Measurements from ENCODE around the gene ROBO1. TPM values are rescaled to one million over a fixed set of nuclear protein-coding genes. Genes with fewer than 3 reads are reported as not detected.

The ROBO1 gene
- total and polyA plus RNA-seq, 2 of the 13 experiments (the other 11 are each of a cell fraction or from before 2014, with no cell fraction given), result 52.2 to 71.0 TPM

- no TSS peak for BruUV-seq (replicated peaks)
- in situ Hi-C loops (cut with HindIII; ENCODE audit: extremely low pct_ligation_motif_present, low pct_unique_long_range_greater_than_20kb), result no loop called here
These were observed 16.1 kb downstream of the ROBO1 start for GRCh38 chr3:79751703-79752102.

GRCh38 chr3:79737530-79737929 is 30.3 kb downstream of the ROBO1 start:
- no TSS peak for BruUV-seq (replicated peaks)
- intact Hi-C loops (cut with micrococcal nuclease; ENCODE audit: unreplicated experiment), result no loop called here
- no peak overlapping the region for H3K4me3 ChIP-seq (replicated peaks in 1 of 3; ENCODE audit: insufficient read depth in 1 of 3, low read depth in 2 of 3, low read length in 3 of 3)
- ChIA-PET POLR2A (no interaction called here), CTCF (ENCODE audit: low intra/inter-chr PET ratio, low total read pairs) (no interaction called here)
- no peak overlapping the region for H3K4me2 ChIP-seq (ENCODE audit: low read depth, low read length)
- H3K9ac ChIP-seq (ENCODE audit: insufficient read depth, low read depth, low read length), result no peak overlapping the region
- ATAC-seq (no peak), FAIRE-seq (no peak), DNase-seq (ENCODE audit: low spot score) (no peak)
- no peaks in the 10 kb centered on the region for H3K9me3 ChIP-seq (ENCODE audit: low read length)
- in situ Hi-C loops (cut with HindIII; ENCODE audit: extremely low pct_ligation_motif_present, low pct_unique_long_range_greater_than_20kb), result no loop called here
- H3K4me1 ChIP-seq (ENCODE audit: insufficient read depth, low read length), result no peaks in the 10 kb centered on the region
- H2AFZ ChIP-seq (ENCODE audit: low read length), result no peak overlapping the region
- no peaks in the 10 kb centered on the region for H3K79me2 ChIP-seq (ENCODE audit: insufficient read depth, low read length)
- no peaks in the 10 kb centered on the region for H4K20me1 ChIP-seq (ENCODE audit: insufficient read depth, low read length)
- H3K27me3 ChIP-seq (ENCODE audit: control insufficient read depth in 1 of 2, insufficient read depth in 2 of 2, low read length in 2 of 2), result no peaks in the 10 kb centered on the region
- no peaks in the 10 kb centered on the region for H3K36me3 ChIP-seq (replicated peaks in 1 of 2; ENCODE audit: control insufficient read depth in 1 of 2, insufficient read depth in 2 of 2, low read length in 2 of 2)
- no peak overlapping the region for H3K27ac ChIP-seq (ENCODE audit: extremely low read length, insufficient read depth, low read length)
- no peak for TF ChIP-seq SP4 (CRISPR knock-in tag; IDR thresholded peaks at IDR 0.05)
- TF ChIP-seq GTF2F1 (IDR thresholded peaks at IDR 0.05; ENCODE audit: low read length), result no peak
- no peak for TF ChIP-seq IKZF1 (IDR thresholded peaks at IDR 0.05)
- no peak for TF ChIP-seq MED1 (CRISPR knock-in tag; IDR thresholded peaks at IDR 0.05)
- TF ChIP-seq ZFP82 (CRISPR knock-in tag; IDR thresholded peaks at IDR 0.05; ENCODE audit: borderline replicate concordance), result no peak
- no peak for TF ChIP-seq ZBTB39 (CRISPR knock-in tag; IDR thresholded peaks at IDR 0.05)
- no peak for TF ChIP-seq EHMT2 (IDR thresholded peaks at IDR 0.05; ENCODE audit: borderline replicate concordance, low read depth, low read length)
- TF ChIP-seq SRF (IDR thresholded peaks at IDR 0.05; ENCODE audit: low read depth, low read length), result no peak
- TF ChIP-seq MTA3 (CRISPR knock-in tag; IDR thresholded peaks at IDR 0.05), result no peak
- TF ChIP-seq ZNF263 (CRISPR knock-in tag; IDR thresholded peaks at IDR 0.05), result no peak

More at GRCh38 chr3:79751703-79752102, 16.1 kb downstream of the ROBO1 start:
- no peak for ATAC-seq
- FAIRE-seq, result no peak
- no peaks in the 10 kb centered on the region for H3K27me3 ChIP-seq (ENCODE audit: control insufficient read depth in 1 of 2, insufficient read depth in 2 of 2, low read length in 2 of 2)
- H3K27ac ChIP-seq (ENCODE audit: extremely low read length, insufficient read depth, low read length), result no peak overlapping the region
- intact Hi-C loops (cut with micrococcal nuclease; ENCODE audit: unreplicated experiment), result no loop called here
- WGBS (ENCODE audit: low lambda C conversion rate), result 0% methylated on average over 1 of the region's 1 CpG
- no peaks in the 10 kb centered on the region for H3K36me3 ChIP-seq (replicated peaks in 1 of 2; ENCODE audit: control insufficient read depth in 1 of 2, insufficient read depth in 2 of 2, low read length in 2 of 2)
- H3K9me3 ChIP-seq (ENCODE audit: low read length), result no peaks in the 10 kb centered on the region
- ChIA-PET POLR2A (no interaction called here), CTCF (ENCODE audit: low intra/inter-chr PET ratio, low total read pairs) (no interaction called here)
- TF ChIP-seq BRD4 (CRISPR knock-in tag; IDR thresholded peaks at IDR 0.05) (no peak), ZNF841 (CRISPR knock-in tag; IDR thresholded peaks at IDR 0.05; ENCODE audit: borderline replicate concordance) (no peak), JDP2 (CRISPR knock-in tag; IDR thresholded peaks at IDR 0.05; ENCODE audit: borderline replicate concordance) (no peak), ZNF816 (CRISPR knock-in tag; IDR thresholded peaks at IDR 0.05; ENCODE audit: borderline replicate concordance) (no peak), ZNF362 (CRISPR knock-in tag; IDR thresholded peaks at IDR 0.05; ENCODE audit: borderline replicate concordance) (no peak)
- H3K4me2 ChIP-seq (ENCODE audit: low read depth, low read length), result no peak overlapping the region
- DNase-seq (ENCODE audit: low spot score), result no peak
- no peak overlapping the region for H3K4me3 ChIP-seq (replicated peaks in 1 of 3; ENCODE audit: insufficient read depth in 1 of 3, low read depth in 2 of 3, low read length in 3 of 3)
- H3K4me1 ChIP-seq (ENCODE audit: insufficient read depth, low read length), result no peaks in the 10 kb centered on the region
- H4K20me1 ChIP-seq (ENCODE audit: insufficient read depth, low read length), result no peaks in the 10 kb centered on the region
- no peaks in the 10 kb centered on the region for H3K79me2 ChIP-seq (ENCODE audit: insufficient read depth, low read length)
- H2AFZ ChIP-seq (ENCODE audit: low read length), result no peak overlapping the region
- no peak overlapping the region for H3K9ac ChIP-seq (ENCODE audit: insufficient read depth, low read depth, low read length)
